ENCODE measurements around the gene ENTPD8. TPM values are rescaled to one million over a fixed set of nuclear protein-coding genes. Genes with fewer than 3 reads are reported as not detected.

Gene ENTPD8
- total and polyA plus RNA-seq, 2 experiments from 2014 or later = 7.1 to 16.5 TPM

- H3K27me3 ChIP-seq = no peaks in the 10 kb centered on the region
- H3K9me3 ChIP-seq (ENCODE audit: low read depth) = no peaks in the 10 kb centered on the region
- DNase-seq (ENCODE audit: low spot score) = no peak
- H3K4me2 ChIP-seq = no peak overlapping the region
- peaks cover 11% of the 10 kb centered on the region for H3K79me2 ChIP-seq
- H3K36me3 ChIP-seq (replicated peaks; ENCODE audit: insufficient read depth, low read depth) = no peaks in the 10 kb centered on the region
- H3K9me2 ChIP-seq (replicated peaks; ENCODE audit: insufficient read depth) = no peaks in the 10 kb centered on the region
- no peak overlapping the region for H3K27ac ChIP-seq
- TF ChIP-seq EZH2 (IDR thresholded peaks at IDR 0.05; ENCODE audit: borderline replicate concordance) = no peak
- TF ChIP-seq CTCF (IDR thresholded peaks at IDR 0.05; ENCODE audit: poor library complexity) = no peak
- no peak for TF ChIP-seq EZH2phosphoT487 (IDR thresholded peaks at IDR 0.05; ENCODE audit: low read depth, severe bottlenecking, unreplicated experiment)
- WGBS (ENCODE audit: low lambda C conversion rate, missing lambda C conversion rate) = 96% methylated on average over 10 of the region's 10 CpGs
- no peak overlapping the region for H2AFZ ChIP-seq
- no peak overlapping the region for H3K4me3 ChIP-seq
- peaks cover 3% of the 10 kb centered on the region for H4K20me1 ChIP-seq (ENCODE audit: insufficient read depth, poor library complexity, severe bottlenecking)
- peaks cover 4% of the 10 kb centered on the region for H3K4me1 ChIP-seq (ENCODE audit: insufficient read depth)
These were observed 15.8 kb upstream of the ENTPD8 start for GRCh38 chr9:137456864-137457405.

GRCh38 chr9:137456061-137456863 lies 15.1 kb upstream of the ENTPD8 start:
- Histone ChIP-seq H3K4me1 (ENCODE audit: insufficient read depth) (peaks cover 4% of the 10 kb centered on the region), H3K27ac (no peak overlapping the region), H3K36me3 (replicated peaks; ENCODE audit: insufficient read depth, low read depth) (no peaks in the 10 kb centered on the region), H2AFZ (no peak overlapping the region), H3K4me2 (no peak overlapping the region), H3K9me3 (ENCODE audit: low read depth) (no peaks in the 10 kb centered on the region), H3K27me3 (no peaks in the 10 kb centered on the region), H3K9me2 (replicated peaks; ENCODE audit: insufficient read depth) (no peaks in the 10 kb centered on the region), H3K4me3 (no peak overlapping the region), H4K20me1 (ENCODE audit: insufficient read depth, poor library complexity, severe bottlenecking) (peaks cover 3% of the 10 kb centered on the region), H3K79me2 (peaks cover 11% of the 10 kb centered on the region)
- DNase-seq (ENCODE audit: low spot score) = no peak
- TF ChIP-seq EZH2 (IDR thresholded peaks at IDR 0.05; ENCODE audit: borderline replicate concordance) (no peak), EZH2phosphoT487 (IDR thresholded peaks at IDR 0.05; ENCODE audit: low read depth, severe bottlenecking, unreplicated experiment) (no peak), CTCF (IDR thresholded peaks at IDR 0.05; ENCODE audit: poor library complexity) (no peak)
- 88% methylated on average over 11 of the region's 12 CpGs for whole genome bisulfite sequencing (ENCODE audit: low lambda C conversion rate, missing lambda C conversion rate)

- DNase-seq (ENCODE audit: low spot score) = no peak
- Histone ChIP-seq H3K36me3 (replicated peaks; ENCODE audit: insufficient read depth, low read depth) (no peaks in the 10 kb centered on the region), H3K4me1 (ENCODE audit: insufficient read depth) (peaks cover 4% of the 10 kb centered on the region), H3K27me3 (no peaks in the 10 kb centered on the region), H2AFZ (no peak overlapping the region), H3K27ac (peak overlapping the region; percentile 64), H3K4me2 (no peak overlapping the region), H3K79me2 (peaks cover 11% of the 10 kb centered on the region), H3K9me2 (replicated peaks; ENCODE audit: insufficient read depth) (no peaks in the 10 kb centered on the region), H4K20me1 (ENCODE audit: insufficient read depth, poor library complexity, severe bottlenecking) (peaks cover 3% of the 10 kb centered on the region), H3K9me3 (ENCODE audit: low read depth) (no peaks in the 10 kb centered on the region), H3K4me3 (no peak overlapping the region)
- WGBS (ENCODE audit: low lambda C conversion rate, missing lambda C conversion rate) = 93% methylated on average over 18 of the region's 18 CpGs
- no peak for TF ChIP-seq CTCF (IDR thresholded peaks at IDR 0.05; ENCODE audit: poor library complexity)
- TF ChIP-seq EZH2 (IDR thresholded peaks at IDR 0.05; ENCODE audit: borderline replicate concordance) = no peak
- TF ChIP-seq EZH2phosphoT487 (IDR thresholded peaks at IDR 0.05; ENCODE audit: low read depth, severe bottlenecking, unreplicated experiment) = no peak
These were observed 14.3 kb upstream of the ENTPD8 start for GRCh38 chr9:137455359-137455991.

All from hepatocyte (in vitro differentiated cells).